GM21423 (cell line): Measurements from ENCODE around the gene ZFAND6.

Source experiments
- ATAC-seq: cut with Tn5 transposase; IDR thresholded peaks from one replicate; pipeline ENCODE4 v1.9.1; 2021; ENCODE audit warnings: mild to moderate bottlenecking, moderate library complexity; ENCODE audit not compliant: unreplicated experiment

Gene ZFAND6

DNA sequence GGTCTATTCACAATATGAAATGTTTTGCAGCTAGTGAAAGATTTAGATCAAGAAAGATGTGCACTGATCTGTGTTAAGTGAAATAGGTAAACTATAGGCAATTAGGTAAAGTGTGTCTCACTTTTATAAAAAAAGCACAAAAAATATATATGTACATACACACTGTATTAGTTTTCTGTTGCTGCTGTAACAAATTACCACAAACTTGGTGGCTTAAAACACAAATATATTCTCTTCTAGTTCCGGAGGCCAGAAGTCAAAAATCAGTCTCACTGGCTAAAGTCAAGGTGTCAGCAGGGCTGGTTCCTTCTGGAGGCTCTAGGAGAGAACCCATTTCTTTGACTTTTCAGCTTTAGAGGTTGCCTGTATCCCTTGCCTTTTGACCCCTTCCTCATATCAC, 104.4 kb downstream of the ZFAND6 start:
- ATAC-seq, result no peak

DNA sequence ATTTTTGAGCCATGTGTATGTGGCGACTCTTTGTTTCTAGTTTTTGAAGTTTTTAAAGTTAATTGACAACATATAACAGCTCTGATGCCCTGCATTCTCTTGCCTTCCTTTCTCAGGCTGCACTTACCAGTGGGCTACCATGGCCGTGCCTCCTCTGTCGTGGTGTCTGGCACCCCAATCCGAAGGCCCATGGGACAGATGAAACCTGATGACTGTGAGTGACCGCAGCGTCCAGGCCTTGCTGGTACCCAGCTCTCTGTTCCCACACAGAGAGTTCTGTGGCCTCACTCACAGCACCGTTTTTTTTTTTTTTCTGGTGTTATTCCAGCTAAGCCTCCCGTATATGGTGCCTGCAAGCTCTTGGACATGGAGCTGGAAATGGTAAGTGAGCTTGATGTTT, 108.5 kb downstream of the ZFAND6 start:
- no peak for ATAC-seq

DNA sequence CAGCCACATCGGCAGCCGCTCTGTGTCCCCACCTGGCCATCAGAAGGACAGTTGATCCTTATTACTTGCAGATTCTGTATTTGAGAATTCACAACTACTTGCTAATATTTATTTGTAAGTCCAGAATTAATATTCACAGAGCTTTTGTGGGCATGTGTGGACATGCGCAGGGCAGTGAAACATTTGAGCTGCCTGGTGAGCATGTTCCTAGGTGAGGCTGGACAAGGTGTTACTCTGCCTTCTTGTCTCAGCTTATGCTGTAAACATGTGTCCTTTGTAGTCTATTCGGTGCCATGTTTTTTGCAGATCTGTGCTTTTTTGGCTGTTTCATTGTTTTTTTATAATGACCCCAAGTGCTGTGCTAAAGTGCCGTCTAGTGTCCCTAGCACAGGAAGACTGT, 108.9 kb downstream of the ZFAND6 start:
- no peak for ATAC-seq

DNA sequence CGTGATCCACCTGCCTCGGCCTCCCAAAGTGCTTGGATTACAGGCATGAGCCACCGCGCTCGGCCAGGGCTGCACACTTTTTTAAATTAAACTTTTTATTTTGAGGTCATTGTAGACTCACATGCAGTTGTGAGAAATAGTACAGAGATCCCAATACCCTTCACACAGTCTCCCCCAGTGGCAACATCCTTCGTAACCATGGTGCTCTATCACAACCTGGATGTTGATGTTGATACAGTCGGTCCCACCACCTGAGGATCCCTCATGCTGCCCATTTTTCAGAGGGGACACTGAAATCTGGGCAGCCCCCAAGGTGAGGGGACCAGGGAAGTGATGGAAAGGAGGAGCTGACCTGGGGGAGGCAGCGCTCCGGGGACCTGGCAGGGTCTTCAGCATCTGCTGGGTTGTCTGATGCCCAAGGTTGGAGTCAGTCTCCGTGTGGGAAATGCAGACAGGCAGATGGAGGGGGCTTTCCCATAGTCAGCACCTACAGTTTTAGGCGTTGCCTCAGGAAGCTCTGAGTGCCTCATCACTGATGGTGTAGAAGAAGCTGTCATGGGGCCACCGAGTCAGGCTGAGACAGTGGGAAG, 110.4 kb downstream of the ZFAND6 start:
- no peak for ATAC-seq

DNA sequence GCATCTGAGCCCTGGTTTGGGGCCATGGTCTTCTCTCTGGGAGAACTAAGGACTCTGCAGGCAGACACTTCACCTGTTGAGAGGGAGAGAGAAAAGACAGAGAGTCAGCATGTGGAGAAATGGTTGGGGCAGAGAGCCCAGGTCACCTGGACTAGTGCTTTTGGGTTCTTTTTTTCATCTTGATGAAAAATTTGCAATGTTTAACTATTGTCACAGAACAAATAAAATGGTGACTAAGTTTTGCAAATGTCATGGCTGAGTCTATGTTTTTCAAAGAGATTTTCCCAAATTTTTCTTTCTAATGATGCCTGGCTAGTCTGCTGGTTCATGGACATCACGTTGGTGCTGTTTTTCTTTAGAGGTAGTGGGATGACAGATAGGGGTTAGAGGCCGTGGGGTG, 111.1 kb downstream of the ZFAND6 start:
- ATAC-seq, result no peak

DNA sequence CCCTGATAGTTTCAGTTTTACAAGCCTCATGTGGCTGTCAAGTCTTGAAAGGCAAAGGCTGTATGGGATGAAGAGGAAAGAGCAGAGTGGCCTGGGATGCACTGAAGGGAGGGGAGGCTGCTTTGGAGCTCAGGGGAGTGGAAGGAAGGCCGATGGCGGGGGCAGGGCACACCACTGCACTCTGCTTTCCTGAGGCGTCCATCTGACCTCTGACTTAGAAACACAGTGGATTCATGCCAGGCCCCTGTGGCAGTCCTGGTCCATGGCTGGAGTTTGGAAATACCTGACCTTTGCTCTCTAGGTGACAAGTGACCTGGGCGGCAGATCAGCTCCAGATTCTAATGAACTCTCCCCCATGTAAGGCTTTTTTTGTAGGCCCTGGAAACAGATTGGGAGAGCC, 112.3 kb downstream of the ZFAND6 start:
- no peak for ATAC-seq

DNA sequence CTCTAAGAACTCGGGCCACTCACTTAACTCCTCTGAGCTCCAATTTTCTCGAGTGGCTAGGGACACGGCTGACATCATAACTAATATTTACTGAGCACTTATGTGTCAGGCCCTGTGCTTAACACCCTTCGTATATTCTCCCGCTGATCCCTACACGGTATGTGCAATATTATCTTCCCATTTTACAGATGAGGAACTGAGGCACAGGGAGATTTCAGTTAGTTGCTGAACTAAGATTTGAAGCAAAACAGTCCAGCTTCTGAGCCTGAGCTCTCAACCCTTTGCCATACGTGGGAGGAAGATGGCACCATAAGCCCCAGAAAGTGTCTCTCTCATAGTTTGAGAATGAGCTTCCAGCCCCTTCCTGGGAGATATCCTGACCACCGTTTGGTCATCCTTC, 112.9 kb downstream of the ZFAND6 start:
- no peak for ATAC-seq

DNA sequence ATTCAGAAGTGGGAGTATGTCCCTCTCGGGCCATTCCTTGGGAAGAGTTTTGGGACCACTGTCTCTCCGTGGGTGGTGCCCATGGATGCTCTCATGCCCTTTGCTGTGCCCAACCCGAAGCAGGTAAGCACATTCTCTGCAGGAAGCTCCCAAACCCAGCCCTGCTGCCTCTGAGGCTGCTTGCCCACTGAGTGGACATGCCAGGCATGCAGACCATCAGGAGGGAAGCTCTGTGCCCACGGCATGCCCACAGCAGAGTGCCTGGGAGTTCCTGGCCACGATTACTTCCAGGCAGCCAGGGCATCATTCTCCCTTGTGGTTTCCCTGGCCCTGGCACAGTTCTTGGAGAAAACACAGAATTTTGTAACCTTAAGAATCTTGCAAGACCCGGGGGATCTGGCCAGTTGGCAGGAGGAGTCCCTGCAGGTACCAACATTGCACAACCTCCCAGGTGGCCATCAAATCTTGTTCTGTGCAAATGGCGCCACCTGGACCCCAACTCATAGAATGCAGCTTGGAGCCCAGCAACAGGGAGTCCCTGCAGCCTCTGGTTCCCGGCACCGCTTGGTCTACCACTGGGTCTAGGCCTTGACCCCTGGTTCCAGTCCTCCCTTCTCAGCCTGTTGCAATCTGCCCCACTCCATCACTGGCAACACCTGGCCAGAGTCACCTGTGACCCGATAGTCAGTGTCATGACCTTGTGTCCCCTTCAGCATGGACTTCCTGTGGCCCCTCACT, 113.7 kb downstream of the ZFAND6 start:
- ATAC-seq, result peak; percentile 85

DNA sequence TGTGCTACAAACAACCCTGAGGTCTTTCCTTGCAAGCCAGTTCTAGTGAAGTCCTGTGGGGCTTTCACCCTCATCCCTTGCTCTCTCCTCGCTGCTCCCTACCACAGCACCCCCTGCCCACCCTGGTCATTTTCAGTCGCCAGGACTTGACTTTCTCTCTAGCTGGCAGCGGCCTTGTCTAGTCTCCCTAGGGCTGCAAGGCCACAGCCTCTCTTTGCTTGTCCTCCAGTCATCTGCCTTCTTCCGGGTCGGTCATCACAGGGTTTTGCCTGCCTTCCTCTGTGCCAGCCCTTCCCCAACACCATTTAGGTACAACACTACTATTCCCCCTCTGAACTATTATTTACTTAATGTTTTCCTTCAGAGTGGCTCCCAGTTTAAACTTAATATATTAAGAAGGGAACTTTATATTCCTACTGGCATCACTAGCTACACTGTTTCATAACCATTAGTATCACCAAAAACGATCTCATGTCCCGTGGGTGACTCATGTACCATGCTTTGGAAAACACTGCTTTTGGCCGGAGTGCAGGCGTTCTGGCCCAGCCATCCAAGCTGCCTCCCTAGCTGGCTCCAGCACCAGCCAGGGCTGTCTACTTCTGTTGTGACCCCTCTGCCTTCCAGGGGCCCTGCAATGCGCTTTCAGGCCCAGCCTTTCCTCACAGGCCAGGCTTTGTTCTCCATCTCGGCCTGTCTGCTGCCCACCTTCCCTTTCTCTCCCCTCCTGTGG, 114.7 kb downstream of the ZFAND6 start:
- no peak for ATAC-seq

DNA sequence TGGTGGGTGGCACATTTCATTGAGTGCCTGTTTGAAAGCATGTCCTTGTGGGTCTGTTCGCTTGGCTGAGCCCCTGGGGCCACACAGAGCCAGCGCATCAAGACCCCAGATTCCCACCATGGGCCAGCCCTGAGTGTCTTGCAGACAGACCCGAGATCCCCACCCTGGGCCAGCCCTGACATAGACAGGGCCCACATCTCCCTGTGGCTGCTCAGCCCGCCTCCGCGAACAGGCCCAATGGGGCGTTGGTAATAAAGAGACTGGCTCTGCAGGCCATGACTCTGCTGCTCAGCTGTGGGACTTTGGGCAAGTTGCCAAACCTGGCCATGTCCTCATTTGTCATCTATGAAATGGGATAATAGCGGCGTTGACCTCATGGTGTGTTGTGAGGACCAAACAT, 116.0 kb downstream of the ZFAND6 start:
- ATAC-seq, result no peak

DNA sequence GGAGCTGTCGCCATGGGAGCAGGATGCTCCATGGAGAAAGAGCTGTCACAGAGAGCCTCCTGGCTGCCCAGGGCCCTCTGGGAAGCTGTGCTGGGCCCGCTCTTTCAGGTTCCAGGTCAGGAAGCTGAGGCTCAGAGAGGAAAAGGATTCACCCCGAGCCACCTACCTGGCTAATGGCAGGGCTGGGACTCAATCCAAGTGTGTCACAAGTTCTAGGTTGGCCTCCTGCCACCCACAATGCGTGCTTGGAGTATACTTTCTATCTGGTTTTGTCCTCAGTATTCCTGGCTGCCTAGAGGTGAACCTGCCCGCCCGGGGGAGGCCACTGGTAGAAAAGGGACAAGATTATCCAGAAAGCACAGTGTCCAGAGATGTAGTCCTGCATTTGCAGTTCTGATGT, 117.0 kb downstream of the ZFAND6 start:
- no peak for ATAC-seq

DNA sequence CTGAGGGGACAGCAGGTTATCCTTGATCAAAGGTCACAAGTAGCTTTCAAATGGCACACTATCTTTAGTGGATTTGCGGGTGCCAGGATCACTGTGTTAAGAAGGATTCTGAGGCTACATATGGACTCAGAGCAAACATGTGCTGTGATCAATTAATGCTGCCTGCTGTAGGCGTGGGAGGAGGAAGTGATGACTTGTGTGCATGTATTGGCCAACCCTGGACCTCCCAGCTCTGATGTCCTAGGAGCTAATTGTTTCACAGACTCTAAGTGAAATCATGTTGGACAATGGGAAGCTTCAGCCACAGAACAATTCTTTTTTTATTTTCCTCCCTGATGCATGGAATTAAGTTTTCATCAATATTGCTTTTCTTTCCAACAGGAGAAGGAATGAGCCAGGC, 117.7 kb downstream of the ZFAND6 start:
- ATAC-seq, result no peak

DNA sequence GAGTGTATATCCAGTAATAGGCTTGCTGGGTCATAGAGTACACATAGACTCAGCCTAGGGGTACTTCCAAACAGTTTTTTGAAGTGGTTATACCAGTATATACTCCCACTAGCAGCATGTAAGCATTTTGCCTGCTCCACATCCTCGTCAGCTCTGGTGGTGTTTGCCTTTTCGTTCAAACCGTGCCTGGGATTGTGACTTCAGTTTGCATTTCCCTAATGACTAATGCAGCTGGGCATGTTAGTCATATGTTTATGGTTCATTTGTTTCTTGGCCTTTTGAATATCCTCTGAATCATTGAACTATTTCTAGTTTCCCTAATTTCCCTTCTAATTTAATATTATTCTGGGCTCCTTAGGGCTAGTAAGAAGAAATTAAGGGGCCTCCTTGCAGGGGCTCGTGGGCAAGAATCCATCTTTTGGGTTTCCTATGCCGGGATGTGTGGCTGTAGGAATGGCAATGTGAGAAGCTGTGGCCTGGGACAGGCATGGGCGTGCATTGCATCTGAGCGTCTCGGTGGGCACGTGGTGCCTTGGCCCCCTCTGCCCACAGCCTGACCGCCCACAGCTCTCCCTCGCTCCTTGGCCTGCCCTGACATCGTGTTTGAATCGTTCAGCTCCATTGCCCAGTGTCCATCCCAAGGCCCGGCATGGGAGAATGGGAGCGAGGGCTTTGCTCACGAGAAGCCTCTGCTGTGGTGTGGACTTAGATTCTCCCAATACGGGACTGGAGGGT, 119.7 kb downstream of the ZFAND6 start:
- ATAC-seq, result no peak

DNA sequence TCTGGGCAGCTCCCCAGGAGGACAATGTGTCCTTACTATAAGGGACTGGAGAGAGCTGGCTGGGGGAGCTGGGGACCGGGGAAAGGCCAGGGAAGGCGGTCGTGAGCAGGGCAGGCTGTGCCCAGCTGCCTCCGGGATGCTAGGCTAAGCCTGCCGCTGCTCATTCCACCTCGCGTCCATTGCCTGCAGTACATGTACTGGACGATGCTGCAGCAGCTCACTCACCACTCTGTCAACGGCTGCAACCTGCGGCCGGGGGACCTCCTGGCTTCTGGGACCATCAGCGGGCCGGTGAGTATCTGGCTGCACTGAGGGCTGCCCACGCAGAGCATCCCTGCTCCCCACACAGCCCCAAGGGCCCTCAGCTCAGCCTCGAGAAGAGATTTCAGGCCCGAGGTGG, 120.5 kb downstream of the ZFAND6 start:
- no peak for ATAC-seq

DNA sequence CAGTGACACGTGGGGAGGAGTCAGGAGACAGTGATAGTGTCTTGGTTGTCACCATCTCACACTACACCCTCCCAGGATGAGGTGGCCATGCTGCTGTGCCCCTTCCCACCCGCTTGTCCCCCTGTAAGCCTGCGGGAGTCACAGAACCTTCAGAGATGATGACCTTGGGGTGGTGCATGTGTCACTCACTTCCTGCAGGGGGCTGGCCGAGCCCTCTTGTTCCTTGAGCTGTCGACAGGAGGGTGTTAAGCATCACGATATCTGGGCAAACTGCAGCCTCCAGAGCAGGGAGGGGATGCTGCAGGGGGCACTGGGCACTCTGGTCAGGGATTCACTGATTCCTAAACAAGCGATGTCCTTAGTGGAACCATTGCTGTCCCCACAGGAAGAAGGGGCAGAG, 121.0 kb downstream of the ZFAND6 start:
- ATAC-seq, result no peak

DNA sequence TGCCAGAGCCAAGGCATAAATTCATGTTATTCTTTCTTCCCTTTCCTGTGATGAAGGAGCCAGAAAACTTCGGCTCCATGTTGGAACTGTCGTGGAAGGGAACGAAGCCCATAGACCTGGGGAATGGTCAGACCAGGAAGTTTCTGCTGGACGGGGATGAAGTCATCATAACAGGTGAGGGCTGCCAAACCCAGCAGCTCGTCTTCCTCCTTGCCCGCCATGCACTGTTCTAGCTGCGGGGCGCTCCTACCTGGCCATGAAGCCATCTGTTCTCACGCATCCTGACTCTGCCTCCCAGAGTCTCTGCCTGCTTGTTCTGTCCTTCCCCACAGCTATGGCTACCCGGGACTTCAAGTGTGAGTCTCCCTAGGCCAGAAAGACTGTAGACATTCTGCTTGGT, 121.5 kb downstream of the ZFAND6 start:
- no peak for ATAC-seq

DNA sequence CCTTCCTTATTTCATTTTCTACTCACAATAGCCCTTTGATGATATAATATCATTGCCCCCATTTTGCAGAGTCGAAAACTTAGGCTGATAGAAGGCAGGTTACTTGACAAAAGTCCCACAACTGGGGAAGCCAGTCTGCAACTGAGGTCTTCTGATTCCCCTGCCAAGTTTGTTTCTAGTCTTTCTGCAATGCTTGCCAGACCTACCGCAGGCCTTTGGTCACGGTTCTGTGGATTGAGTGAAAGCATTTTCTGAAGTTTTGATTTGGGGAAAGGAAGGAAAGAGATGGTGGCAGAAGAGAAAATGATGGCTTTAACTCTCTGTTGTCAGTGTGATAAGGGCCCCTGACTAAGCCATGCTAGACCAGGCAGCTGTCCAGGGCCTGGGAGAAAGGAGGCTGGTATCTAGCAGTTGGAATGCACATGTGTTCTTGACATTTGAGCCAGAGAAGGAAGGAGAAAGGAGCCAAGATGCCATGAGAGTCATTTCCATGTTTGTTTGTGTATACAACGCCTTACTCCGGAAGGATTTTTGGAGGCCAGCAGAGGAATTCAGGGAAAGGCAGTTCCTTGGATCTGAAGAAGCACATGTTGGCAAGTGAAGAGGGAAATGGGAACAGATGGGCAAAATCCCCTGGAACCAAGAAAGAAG, 123.3 kb downstream of the ZFAND6 start:
- ATAC-seq, result no peak

DNA sequence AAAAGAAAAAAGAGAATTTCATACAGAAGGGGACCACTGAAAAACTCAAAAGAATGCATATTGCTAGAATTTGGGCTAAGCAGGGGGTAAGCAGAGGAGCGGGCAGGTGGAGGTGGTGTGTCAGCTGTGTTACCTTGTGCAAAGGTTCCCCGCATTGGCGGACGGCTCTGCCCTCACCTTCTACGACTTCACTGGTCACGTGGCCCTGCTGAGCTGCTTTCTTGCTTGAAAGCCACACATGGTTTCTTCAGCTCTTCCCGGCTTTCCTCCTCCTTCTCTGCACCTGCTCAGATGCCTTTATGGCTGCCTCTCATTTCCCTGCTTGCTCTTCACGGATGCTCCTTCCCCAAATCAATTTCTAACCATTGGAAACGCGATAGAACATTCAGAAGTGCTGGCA, 123.8 kb downstream of the ZFAND6 start:
- no peak for ATAC-seq

DNA sequence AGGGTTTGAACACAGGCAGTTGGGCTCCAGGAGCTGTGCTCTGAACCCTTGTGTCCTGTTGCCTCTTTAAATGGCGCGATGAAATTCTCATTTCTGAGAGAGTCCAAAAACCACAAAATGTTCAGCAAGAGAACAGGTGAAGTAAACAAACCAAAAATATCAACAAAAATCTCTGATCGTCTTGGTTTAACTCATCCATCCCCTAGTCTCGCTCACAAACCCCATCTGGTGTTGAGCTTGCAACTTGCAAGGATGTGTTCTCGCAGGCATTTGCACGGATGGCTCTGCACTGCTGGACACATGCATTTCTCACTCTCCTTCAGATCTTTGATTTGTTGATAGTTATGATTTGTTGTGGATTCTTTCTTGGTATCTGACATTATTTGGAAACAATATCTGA, 124.4 kb downstream of the ZFAND6 start:
- no peak for ATAC-seq

DNA sequence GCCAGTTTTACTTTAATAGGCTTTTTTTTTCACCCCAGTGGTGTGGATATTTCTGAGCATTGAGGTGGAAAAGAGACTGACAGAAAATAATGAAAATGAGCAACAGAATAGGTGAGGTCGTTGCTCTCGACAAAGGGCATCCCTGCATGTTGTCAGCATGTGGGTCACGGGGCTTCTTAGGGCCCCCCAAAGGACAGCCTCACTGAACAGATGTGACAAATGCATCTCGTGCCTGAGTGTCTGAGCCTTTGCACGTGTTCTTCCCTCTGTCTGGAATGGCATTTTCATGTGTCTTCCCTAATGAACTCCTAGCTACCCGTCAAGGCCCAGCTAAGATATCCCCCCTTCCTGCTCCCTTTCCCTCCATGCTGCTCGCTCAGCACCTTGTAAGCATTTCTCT, 125.1 kb downstream of the ZFAND6 start:
- no peak for ATAC-seq

DNA sequence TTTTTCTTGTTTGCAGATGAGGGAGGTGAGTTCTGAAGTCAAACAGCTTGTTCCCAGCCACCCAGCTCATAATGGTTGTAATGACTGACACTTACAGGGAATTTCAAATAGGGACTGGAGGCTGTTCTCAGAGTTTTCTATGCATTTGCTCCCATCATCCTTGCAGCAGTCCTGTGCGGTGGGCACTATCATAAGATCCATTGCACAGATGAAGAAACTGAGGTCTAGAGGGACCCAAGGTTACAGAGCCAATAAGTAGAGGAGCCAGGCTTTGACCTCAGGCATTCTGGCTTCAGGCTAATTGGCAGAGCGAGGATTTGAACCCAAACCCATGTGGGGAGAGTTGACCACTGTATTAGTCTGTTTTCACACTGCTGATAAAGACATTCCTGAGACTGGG, 125.7 kb downstream of the ZFAND6 start:
- ATAC-seq, result no peak
